NCI-H2196 treated with DMSO at 0.1 percent for 48 hours (cell line): ENCODE data around the gene EFNB2.

Experiments
- DNase-seq: peaks from one replicate; lab custom pipeline; 2025; ENCODE audit not compliant: unreplicated experiment; lab: John Stamatoyannopoulos, UW

Gene EFNB2

GRCh38 chr13:106487129-106487528 is 48.3 kb downstream of the EFNB2 start:
- DNase-seq: no peak

- no peak for DNase-seq
Observed at GRCh38 chr13:106486287-106486686, 49.2 kb downstream of the EFNB2 start.

GRCh38 chr13:106484537-106485193 is 50.8 kb downstream of the EFNB2 start:
- DNase-seq: no peak

- DNase-seq: no peak
Observed at GRCh38 chr13:106484084-106484483, 51.4 kb downstream of the EFNB2 start.

GRCh38 chr13:106481919-106482318 is 53.5 kb downstream of the EFNB2 start:
- DNase-seq: no peak

GRCh38 chr13:106480351-106480910 is 55.0 kb downstream of the EFNB2 start:
- no peak for DNase-seq

GRCh38 chr13:106479929-106480328 is 55.5 kb downstream of the EFNB2 start:
- DNase-seq: no peak

GRCh38 chr13:106478116-106478515 is 57.3 kb downstream of the EFNB2 start:
- DNase-seq: no peak

- no peak for DNase-seq
Observed at GRCh38 chr13:106477303-106477702, 58.2 kb downstream of the EFNB2 start.

GRCh38 chr13:106475852-106476251 is 59.6 kb downstream of the EFNB2 start:
- DNase-seq: no peak

- DNase-seq: no peak
Observed at GRCh38 chr13:106474912-106475311, 60.5 kb downstream of the EFNB2 start.

- no peak for DNase-seq
Observed at GRCh38 chr13:106473154-106473553, 62.3 kb downstream of the EFNB2 start.

GRCh38 chr13:106472621-106473020 is 62.8 kb downstream of the EFNB2 start:
- DNase-seq: no peak

GRCh38 chr13:106471957-106472543 is 63.4 kb downstream of the EFNB2 start:
- no peak for DNase-seq

- DNase-seq: no peak
Observed at GRCh38 chr13:106470576-106470975, 64.9 kb downstream of the EFNB2 start.

GRCh38 chr13:106468744-106469590 is 66.5 kb downstream of the EFNB2 start:
- DNase-seq: no peak

- DNase-seq: no peak
Observed at GRCh38 chr13:106468207-106468606, 67.3 kb downstream of the EFNB2 start.

- no peak for DNase-seq
Observed at GRCh38 chr13:106467427-106468122, 67.9 kb downstream of the EFNB2 start.

- DNase-seq: no peak
Observed at GRCh38 chr13:106466691-106467426, 68.6 kb downstream of the EFNB2 start.

- no peak for DNase-seq
Observed at GRCh38 chr13:106464076-106464475, 71.4 kb downstream of the EFNB2 start.
